ENCODE measurements around the gene AHR.

AHR gene

DNA sequence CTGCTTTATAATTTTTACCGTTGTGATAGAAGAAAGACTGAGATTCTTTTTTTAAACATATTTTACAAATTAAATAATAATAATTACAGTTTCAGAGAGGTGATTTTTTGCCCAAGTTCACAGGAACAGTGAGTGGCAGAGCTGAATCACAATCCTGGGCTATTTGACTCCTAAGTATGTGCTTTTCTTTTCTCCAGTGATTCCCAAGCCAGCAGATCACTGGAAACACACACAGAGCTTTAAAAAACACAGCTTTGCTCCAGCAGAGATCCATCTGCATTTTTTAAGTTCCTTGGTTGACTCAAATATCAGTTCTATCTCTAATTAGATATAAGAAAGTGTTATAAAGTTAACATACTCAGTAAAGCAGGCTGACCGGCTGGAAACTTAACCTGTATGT, 69.0 kb downstream of the AHR start:
- DNase-seq (ENCODE audit: insufficient read length, low spot score), result no peak
- FAIRE-seq, result no peak
- TF ChIP-seq, protein P1, sequence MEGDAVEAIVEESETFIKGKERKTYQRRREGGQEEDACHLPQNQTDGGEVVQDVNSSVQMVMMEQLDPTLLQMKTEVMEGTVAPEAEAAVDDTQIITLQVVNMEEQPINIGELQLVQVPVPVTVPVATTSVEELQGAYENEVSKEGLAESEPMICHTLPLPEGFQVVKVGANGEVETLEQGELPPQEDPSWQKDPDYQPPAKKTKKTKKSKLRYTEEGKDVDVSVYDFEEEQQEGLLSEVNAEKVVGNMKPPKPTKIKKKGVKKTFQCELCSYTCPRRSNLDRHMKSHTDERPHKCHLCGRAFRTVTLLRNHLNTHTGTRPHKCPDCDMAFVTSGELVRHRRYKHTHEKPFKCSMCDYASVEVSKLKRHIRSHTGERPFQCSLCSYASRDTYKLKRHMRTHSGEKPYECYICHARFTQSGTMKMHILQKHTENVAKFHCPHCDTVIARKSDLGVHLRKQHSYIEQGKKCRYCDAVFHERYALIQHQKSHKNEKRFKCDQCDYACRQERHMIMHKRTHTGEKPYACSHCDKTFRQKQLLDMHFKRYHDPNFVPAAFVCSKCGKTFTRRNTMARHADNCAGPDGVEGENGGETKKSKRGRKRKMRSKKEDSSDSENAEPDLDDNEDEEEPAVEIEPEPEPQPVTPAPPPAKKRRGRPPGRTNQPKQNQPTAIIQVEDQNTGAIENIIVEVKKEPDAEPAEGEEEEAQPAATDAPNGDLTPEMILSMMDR (IDR thresholded peaks at IDR 0.05; ENCODE audit: insufficient read depth, missing control alignments), result no peak

DNA sequence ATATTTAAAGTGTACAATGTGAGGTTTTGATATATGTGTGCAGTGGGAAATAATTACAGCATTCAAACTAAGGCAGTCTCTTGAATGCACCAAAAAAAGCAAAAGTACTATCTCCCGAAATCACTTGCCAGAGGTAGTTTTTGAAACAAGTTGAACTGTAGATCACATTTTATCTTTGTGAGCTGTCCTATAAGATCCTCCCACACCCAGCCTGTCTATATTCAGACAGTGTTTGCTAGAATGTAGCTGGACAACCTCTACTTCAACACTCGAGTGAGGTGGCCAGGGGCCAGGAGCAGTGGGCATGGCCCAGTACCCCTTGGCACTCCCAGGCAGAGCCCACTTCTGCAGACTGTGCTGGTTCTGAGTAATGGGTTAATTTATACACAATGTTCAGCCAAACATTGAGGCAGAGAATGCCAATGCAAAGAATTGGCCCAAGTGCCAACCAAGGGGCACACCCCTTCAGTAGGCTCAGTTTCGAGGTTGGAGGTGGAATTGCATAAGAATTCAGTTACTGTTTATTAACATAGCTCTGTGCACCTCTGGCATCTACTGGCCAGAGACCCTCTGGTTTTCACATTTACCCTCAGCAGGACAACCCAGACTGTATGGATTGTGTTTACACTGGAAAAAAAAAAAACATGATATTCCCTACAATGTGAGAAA, 70.5 kb downstream of the AHR start:
- FAIRE-seq (no peak), DNase-seq (ENCODE audit: insufficient read length, low spot score) (no peak)

DNA sequence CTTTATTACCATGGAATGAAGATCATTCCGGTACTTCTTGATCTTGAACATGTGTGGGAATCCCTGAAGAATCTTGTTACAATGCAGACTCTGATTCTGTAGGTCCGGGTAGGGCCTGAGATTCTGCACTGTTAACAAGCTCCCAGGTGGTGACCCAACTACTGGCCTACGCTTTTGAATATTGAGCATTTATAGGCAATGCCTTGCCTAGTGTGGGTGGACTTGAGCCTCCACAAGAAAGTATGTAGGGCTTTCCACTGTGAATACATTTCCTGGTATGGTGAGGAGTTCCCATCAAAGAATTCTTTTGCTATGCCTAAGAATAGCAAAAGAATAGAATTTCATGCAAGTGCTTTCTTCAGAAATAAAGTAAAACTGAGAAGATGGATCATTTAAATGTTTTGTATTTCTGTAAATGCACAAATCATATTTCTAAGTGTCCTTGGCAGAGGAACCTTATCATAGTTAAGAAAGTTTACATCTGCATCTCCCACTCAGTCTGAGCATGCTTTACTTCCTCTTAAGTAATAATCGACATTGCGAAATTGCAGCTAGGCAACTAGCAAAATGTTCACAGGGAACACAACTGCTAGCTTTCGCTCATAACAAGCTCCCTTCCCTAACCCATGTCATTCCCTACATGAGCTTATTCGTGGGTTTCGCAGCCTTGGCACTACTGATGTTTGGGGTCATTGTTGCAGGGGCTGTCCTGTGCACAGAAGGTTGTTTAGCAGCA, 71.4 kb downstream of the AHR start:
- TF ChIP-seq, protein P1 (IDR thresholded peaks at IDR 0.05; ENCODE audit: insufficient read depth, missing control alignments), result no peak
- FAIRE-seq (no peak), DNase-seq (ENCODE audit: insufficient read length, low spot score) (no peak)

More for the DNA sequence above, 70.5 kb downstream of the AHR start:
- TF ChIP-seq, protein P1 (IDR thresholded peaks at IDR 0.05; ENCODE audit: insufficient read depth, missing control alignments), result no peak

DNA sequence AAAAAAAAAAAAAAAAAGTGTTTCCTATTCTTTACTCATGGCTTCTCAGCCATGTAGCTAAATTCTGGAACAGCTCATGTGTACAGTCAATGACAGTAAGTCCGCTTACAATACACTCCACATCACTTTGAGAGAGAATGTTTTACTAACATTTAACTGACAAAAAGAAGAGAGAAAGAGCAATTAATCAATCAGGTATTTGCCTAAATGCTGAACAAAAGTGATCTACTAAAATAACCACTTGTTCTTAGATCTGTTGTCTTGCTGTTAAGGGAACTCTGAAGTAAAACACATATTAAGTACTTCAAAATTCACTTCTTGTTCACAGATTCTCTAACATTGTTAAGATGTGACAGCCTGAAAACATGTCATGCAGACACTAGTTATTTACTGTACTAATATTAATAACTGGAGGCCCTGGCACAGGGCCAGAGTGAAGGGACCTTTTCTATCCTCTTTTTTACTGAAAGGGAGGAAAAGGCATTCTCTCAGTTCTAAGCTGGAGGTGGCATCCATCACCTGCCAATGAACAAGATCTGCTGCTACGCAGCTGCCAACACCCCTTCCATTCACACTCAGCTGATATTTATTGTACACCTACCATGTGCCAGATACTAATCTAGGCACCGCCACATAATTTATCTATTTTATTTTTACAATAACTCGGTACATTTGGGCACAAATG, 72.6 kb downstream of the AHR start:
- DNase-seq (ENCODE audit: insufficient read length, low spot score), result no peak
- FAIRE-seq, result no peak

DNA sequence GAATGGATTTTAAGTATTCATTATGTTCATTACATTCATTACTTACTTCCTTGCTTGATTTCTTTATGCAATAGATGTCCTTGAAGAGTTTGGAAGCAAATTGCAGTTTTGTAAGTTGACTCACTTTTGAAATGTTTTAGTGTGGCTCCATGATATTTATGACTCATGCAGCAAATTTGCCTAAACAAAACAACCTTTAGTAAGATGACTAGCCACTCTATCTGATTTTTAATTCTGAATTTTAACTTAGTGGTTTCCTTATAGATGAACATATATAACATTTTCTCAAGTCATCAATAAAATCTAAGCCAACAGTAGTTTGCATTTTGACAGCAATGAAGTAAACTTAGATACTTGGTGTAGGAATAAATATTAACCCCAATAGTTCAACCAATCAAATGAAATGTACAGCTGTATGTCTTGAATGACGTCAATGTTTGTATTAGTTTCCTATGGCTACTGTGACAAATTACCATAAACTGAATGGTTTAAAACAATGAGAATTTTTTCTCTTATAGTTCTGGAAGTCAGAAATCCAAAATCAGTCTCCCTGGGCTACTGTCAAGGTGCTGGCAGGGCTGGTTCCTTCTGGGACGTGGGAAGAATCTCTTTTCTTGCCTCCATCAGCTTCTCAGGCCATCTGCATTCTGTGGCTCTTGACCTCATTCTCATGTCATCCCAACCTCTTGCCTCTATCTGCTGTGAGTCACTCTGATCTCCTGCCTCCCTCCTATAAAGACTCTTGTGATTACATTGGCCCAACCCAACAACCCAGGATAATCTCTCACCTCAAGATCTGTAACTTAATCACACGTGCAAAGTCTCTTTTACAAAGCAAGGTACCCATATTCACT, 73.4 kb downstream of the AHR start:
- TF ChIP-seq, protein P1 (IDR thresholded peaks at IDR 0.05; ENCODE audit: insufficient read depth, missing control alignments), result no peak
- FAIRE-seq (no peak), DNase-seq (ENCODE audit: insufficient read length, low spot score) (no peak)

More for the DNA sequence above, 72.6 kb downstream of the AHR start:
- TF ChIP-seq, protein P1 (IDR thresholded peaks at IDR 0.05; ENCODE audit: insufficient read depth, missing control alignments), result no peak

DNA sequence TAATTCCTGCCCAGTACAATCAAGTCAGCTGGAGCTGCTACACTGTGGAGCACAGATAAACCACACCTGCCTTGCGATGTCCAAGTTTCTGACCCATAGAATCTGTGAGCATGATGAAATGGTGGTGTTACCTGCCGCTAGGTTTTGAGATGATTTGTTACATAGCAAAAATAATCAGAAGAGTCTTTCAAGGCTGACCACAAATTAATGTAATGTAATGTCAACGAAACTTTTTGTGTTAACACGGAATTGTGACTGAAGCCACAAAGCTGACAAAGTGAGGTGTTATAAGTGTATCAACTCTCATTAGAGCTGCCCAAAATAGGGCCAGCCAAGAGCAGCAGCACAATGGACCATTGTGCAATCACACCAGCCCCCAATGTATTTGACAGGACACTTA, 75.7 kb downstream of the AHR start:
- FAIRE-seq (no peak), DNase-seq (ENCODE audit: insufficient read length, low spot score) (no peak)
- TF ChIP-seq, protein P1 (IDR thresholded peaks at IDR 0.05; ENCODE audit: insufficient read depth, missing control alignments), result no peak

Data from D721Med (cell line).